NOMO-1 (cell line): ENCODE results near the gene ABCA3.

Experiments
- DNase-seq, 2 experiments: peaks; one replicate each; lab custom pipeline; 2025; ENCODE audit not compliant: unreplicated experiment in 2 of 2; lab: John Stamatoyannopoulos, UW

ABCA3 gene

DNA sequence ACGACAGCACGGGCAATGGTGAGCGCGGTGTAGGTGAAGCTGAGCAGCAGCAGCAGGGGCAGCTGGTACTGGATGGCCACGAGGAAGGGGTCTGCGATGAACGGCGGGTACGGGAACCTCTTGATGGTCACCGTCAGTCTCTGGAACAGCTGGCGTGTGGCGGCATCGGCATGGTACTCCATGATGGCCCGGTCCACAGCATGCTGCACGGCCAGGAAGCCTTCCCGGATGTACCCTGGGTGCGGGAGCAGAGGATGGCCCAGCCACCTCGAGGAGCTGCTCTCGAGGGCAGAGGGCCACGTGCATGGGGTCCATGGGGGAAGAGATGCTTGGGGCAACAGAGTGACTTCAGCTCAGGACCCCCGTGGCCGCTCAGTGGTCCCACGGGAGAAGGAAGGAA lies 20.9 kb downstream of the ABCA3 start:
- no peak for DNase-seq

DNA sequence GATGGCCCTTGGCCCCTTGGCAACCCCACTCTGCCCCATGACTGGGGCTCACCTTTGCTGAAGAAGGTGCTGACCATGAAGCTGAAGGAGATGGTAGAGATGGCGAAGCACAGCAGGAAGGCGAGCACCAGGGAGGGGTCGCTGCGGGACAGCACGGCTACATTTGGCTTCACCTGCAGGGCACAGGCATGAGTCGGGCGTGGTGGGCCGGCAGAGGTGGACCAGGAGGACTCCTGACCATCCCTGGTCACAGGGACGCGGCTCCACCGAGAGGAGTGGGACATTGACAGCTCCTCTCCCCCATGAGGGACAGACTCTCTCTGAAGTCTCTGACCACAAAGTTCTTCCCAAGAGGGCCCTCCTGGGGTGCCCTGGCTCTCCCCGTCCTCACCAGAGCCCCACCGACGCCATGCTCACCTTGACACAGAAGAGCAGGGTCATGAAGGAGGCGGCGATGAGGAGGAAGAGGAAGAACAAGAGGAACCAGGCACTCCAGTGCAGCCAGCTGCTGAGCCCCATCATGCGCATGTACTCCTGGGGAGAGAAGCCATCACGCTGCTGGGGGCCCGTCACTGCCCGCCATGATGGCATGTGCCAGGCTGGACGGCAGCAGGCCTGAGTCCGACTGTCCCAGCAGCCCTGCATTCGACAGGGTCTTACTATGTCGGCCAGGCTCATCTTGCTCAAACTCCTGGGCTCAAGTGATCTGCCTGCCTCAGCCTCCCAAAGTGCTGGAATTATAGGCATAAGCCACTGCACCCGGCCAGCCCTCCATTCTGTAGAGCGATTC lies 23.1 kb downstream of the ABCA3 start:
- DNase-seq = no peak

DNA sequence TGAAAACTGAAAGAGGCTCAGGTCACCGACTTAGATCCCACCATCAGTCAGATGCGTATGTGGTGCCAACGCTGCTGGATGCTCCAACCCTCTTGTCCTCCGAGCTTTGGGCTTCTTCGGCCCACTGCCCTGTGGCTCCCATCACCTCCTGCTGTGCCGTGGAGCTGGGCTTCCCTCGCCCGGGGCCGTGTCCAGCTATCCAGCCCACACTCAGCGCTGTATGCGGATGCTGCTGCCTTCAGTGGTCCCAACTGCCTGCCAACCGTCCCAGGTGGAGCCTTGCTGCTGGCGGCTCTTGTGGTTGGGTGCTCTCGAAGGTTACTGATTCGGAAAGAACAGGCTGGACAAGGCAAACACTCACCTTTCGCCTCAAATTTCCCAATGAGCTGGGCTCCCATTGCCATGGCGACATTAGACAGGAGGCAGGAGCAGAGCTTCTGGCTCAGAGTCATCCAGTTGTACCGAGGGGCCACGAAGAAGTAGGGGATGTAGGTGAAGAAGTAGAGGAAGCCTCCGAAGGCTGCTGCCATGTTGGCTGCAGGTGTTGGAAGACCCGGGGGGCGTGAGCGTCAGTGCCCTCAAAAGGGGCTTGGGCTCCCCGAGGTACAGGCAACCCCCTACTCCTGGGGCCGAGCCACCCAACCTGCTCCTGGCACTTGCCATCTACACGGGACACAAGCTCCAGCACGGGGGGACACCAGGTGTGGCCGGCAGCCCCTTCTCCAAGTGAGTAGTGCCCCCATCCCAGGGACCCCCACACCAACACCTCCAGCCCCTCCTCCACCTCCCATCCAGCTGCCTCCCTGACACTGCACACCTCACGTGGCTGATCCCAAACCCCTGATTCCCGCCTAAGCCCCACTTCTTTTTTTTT lies 32.2 kb downstream of the ABCA3 start:
- no peak for DNase-seq

DNA sequence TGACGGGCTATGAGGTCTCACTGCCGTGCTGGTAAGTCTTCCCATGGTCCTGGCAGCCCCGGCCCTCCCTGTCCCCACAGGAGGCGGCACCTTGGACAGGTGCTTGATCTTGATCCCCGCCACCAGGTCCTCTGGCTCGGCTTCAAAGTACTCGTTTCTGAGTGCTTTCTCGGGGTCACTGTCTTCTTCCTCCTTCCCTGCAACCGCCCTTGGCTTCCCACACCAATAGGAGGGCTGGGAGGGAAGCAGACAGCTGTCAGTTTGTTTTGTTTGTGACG lies 40.7 kb downstream of the ABCA3 start:
- DNase-seq = no peak

DNA sequence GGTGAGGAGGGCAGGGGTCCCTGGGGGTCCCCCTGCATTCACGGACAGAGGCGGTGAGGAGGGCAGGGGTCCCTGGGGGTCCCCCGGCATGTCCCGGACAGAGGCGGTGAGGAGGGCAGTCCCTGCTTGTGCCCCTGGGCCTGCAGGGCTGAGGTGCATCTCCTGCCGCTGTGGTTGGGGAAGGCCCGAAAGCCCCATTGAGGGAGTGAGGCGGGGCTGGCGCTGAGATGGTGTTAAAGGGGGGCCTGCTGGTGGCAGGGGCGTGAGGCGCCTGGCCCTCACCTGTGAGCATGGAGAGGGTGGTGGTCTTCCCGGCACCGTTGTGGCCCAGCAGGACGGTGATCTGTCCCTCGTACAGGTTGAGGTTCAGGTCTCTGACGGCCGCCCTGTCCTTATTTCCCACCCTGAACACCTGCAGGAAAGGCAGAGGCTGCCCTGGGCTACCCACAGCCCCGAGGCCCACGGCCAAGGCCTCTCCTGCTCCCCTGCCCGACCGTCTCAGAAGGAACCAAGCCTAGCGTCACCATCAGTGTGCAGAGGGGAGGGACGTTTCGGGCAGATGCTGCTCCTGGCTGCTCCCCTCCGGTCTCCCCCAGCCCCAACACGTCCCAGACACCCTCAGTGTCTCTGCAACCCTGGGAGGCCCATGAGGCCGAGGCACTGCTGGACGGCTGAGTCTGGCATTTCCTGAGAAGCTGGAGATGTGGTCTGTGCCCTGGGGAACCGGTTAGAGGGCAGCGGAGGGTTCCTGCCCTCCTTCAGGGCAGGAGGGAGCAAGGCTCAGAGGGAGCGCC lies 41.2 kb downstream of the ABCA3 start:
- DNase-seq = no peak

DNA sequence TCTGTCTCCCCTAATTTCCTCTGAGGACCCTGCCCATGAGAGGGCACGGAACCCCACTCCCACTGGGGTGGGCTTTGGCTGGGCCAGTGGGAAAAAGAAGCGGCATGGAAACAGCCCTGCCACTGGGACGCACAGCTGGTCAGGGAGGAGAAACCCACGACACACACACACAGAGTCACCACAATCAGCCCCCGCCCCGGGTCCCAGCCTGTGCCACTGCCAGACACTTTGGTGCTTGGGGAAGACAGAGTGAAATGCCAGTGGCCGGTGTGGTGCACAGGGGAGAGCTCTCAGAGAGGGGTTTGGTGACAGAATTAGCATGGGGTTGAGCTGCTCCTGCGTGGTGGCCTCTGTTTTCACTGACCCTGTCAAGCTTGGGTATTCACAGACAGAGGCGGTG lies 41.9 kb downstream of the ABCA3 start:
- no peak for DNase-seq

DNA sequence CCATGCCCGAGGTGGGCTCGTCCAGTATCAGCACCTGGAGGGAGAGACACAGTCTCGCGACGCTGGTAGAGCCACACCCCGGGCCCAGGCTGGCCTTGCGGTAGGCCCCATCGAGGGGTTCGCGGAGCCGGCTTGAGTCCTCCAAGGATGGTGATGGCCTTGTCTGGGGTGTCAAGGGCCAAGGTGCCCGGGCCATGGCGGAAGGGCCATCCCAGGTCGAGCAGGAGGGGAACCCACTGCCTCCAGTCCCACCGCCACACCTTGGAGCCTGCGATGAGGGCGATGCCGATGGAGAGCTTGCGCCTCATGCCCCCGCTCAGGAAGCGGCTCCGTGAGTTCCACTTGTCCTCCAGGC lies 43.0 kb downstream of the ABCA3 start:
- no peak for DNase-seq

DNA sequence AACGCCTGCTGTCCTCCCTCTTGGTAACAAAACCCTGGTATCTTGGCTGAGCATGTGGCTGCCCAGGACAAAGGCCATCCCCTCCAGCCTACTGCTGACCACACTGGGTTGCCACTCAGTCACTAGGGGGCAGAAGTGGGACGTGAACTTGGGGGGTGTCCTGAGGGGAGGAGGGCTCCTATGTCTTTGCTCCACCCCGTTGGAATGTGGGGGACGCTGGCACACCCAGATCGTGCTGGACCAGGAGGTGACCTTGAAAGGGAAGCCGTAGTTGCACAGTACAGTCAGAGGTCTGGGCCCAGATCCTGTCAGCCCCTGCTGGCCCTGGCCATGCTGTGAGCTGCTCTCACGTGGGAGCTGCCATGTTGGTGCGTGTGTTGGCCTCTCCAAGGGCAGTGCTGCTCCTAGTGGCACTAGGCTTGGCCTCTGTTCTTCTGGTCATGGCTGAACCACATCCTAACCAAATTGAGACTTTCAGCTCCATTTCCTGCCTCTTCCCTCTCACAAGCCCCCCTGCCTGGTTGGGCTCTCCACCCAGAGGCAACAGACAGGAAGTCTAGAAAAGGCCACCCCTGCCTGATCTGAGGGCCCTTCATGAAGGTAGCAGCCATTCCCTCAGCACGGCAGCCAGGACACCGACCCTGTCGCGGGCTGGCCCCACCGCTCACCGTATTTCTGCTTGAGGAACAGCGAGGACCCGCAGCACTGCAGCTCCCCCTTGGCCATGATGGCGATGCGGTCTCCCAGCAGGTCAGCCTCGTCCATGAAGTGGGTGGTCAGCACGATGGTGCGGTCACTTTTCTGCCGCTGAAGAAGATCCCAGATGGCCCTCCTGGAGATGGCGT lies 43.6 kb downstream of the ABCA3 start:
- no peak for DNase-seq

DNA sequence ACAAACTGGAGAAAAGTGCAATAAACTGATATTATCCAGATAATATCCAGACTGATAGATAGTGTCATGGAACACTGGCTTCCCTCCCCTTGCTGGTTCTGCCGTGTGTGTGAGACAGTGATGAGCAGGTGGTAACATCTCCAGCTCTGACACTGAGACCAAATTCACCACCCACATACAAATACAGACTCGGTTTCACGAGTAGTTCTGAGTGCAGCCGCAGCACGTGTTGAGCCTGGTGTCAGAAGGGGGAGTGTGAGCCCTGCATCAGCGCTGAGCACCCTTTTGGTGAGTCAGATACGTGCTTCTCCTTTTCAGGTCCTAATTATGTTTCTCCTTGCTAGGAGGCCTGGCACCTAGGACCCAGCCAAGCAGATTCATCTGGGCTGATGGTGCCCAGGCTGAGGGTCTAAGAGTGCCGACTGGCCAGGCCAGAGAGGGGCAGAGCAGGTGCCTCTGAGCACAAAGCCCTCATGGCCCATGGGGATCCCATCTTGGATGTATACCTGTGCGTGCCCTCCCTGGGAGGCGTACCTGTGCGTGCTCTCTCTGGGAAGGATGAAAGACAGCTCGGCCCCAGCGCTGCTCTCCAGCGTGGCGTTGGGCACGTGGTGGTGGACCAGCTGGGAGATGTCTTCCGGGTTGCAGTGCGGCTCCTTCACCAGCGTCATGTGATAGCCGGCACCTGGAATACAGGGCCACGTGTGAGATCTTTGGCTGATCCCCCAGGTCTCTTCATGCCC lies 45.3 kb downstream of the ABCA3 start:
- DNase-seq = no peak

DNA sequence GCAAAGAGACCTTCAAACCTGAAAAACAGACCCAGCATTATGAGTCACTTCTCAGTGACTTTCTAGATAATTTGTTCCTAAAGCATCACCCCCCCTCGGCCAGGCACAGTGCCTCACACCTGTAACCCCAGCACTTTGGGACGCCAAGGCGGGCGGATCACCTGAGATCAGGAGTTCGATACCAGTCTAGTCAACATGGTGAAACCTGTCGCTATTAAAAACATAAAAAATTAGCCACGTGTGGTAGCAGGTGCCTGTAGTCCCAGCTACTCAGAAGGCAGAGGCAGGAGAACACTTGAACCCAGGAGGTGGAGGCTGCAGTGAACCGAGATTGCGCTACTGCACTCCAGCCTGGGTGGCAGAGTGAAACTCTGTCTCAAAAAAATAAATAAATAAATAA lies 48.3 kb downstream of the ABCA3 start:
- no peak for DNase-seq

DNA sequence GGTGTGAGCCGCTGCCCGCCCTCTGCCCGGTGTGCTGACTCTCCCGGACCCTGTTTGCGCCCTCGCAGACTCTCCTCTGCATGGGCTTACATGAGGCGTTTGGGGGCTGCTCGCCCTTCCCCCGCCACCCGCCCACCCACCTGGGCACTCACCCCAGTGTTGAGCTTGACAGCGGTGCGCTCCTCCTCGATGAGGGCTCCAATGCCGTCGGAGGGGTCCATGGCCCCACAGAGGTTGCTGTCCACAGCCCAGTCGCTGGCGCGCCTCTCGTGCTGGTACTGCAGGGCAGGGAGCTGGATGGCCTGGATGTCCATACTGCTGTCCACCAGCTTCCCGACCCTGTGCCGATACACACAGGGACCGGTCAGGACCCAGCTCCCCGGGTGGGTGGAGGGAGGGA lies 51.2 kb downstream of the ABCA3 start:
- no peak for DNase-seq

DNA sequence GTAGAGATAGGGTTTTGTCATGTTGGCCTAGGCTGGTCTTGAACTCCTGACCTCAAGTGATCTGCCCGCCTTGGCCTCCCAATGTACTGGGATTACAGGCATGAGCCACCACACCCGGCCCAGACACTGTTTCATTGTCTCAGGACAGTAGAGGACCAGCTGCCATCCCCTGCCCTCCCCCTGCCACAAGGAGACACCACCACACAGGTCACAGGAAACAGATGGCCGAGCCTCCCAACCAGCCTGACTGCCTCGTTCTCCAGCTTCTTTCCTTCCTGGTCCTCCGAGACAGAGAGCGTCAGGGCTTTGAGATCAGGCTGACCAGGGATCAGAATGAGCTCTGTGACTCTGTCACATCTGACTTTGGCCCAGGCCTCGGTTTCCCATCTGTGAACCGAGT lies 51.8 kb downstream of the ABCA3 start:
- DNase-seq = no peak

DNA sequence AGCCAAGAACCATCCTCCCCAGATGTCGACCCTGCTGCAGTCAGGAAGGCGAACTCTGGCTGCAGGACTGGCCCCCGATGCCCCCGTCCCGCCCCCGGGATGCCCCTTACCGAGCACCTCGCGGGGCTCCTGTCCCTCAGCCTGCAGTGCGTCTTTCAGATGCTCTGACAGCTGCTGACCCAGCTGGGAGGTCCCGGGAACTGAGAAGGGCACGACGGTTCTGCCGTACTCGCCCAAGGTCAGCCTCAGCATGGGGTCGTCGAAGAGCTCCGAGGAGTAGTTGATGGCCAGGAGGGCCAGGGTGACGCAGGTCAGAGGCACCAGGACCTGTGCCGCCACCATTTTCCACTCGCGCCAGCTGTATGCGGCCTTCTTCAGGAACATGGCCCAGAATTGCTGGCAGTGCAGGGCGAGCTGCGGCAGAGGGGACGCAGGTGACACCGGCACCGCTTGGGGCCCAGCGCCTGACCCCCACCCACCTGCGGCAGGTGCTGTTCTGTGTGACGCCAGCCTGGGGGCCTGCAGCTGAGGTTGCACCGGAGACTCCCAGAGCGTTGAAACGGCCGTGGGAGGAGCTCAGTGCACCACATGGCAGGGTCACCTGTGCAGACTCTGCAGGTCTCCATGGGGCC lies 52.5 kb downstream of the ABCA3 start:
- no peak for DNase-seq

DNA sequence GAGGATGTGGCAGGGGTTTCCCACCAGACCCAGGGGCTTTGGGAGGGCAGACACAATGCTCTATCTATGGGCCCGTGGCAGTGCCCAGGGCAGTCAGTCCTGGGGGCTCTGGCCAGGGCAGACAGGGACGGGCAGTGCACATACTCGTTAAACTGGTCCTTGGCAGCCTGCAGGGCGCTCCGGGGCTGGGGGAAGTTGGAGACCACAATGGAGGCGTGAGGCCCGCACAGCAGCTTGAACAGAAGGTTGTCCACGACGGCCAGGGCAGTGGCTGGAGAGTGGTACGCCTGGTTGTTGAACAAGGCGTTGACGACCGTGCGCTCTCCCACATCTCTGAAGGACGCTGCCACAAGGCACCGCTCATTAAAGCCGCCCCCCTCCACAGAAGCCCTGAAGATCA lies 54.0 kb downstream of the ABCA3 start:
- no peak for DNase-seq

DNA sequence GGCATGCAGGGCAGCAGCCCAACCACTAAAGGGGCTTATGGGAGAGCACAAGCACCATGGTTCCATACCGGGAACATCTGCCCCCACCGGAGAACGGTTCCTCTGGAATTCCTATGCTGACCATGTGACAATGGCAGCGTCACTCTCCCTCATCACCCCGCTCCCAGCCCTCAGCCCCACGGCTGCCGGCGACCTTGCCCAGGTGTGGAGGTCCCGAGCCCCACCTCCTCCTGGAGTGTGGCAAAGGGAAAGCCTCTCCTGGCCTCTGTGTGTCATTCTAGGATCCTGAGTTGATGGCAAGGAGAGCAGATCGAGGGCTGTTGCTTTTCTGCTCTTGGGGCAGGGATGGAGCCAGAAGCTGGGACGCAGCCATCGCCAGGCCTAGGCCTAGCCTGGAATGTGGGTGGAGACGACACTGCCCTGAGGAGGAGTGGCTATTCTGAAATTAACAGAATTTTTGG lies 54.8 kb downstream of the ABCA3 start:
- no peak for DNase-seq

DNA sequence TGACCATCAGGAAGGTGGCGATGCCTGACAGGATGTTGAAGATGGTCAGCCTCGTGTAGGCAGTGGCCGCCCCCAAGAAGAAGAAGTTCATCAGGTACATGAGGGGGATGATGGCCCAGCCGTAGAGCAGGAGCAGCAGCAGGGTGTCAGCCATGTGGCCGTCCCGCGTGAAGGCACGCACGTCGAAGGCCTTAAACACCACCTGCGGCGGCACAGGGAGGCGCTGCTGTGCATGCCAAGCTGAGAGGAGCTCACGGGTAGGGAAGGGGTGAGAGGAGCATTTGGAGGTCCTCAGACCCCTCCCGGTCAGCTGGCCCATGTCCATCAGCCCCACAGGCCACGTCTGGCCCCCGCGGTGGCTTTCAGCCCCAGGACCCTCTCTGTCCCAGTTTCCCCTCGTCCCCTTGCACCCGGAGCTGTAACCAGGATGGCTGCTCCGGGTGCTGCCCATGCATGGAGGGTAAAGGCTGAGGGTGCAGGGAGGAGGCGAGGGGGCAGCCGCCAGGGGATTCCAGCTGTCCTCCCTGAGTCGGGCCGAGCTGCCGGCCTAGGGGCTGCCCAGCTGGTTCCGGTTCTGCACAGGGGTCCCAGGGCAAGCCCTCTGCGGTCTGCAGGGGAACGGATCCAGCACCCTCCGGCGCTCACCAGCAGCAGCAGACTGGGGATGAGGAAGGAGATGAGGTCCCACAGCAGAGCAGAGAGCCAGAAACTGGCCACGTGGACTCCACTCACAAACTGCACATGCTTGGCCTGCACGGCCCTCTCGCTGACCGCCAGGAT lies 55.5 kb downstream of the ABCA3 start:
- no peak for DNase-seq

DNA sequence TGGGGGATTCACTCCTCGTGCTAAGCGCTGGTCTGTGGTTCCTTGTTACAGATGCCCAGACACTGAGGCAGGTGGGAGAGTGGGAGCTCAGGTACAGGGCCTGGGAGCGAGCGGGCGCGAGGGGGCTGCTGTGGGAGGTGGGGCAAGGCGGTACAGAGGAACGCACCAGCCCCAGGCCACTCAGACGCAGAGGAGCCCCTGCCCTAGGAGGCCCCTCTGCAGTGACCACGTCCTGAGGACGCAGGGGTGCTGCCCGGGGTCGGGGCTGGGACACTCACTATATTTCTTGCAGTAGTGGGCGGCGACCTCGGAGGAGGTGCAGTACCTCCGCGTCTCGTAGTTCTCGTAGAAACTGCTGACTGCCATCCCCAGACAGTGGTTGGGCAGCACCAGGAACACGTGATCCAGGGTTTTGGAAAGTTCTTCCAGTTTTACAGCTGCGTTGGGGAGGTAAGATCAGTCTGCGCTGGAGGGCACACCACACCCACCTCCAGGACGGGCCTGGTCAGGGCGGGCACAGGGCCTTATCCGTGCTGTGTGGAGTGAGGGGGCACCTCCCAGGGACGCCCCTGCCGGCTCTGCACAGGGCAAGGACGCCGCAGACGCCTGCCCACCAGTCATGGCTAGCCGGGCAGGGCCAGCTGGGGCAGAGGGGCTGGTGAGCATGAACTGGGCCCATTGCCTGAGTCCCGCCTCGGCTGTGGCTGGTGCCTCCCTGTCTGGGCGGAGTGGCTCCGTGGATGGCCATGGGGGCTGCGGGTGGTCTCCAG lies 56.3 kb downstream of the ABCA3 start:
- no peak for DNase-seq
